GM18519 (cell line): ENCODE results near the gene METRN.

Source experiments
- ATAC-seq: cut with Tn5 transposase; IDR thresholded peaks from one replicate; pipeline ENCODE4 v1.9.1; 2021; ENCODE audit warnings: mild to moderate bottlenecking, moderate library complexity; ENCODE audit not compliant: unreplicated experiment, low FRiP score

The METRN gene

GRCh38 chr16:714558-715476, at the start of gene METRN:
Gene METRN, plus strand, starts transcription at chr16:715118. Its CDS starts 172 bp downstream, at chr16:715290.
- ATAC-seq: no peak

GRCh38 chr16:666572-666971, 48.3 kb upstream of the METRN start:
- no peak for ATAC-seq

- ATAC-seq: no peak
Measured at GRCh38 chr16:667113-667779, 47.7 kb upstream of the METRN start.

- peak; percentile 68 for ATAC-seq
Measured at GRCh38 chr16:667780-668518, 47.0 kb upstream of the METRN start, which contains the start of gene RHOT2. Gene RHOT2, plus strand, starts transcription at chr16:668132. Its CDS starts 68 bp downstream, at chr16:668200.

GRCh38 chr16:668519-669171, 46.3 kb upstream of the METRN start:
- ATAC-seq: no peak

GRCh38 chr16:669666-670065, 45.3 kb upstream of the METRN start:
- no peak for ATAC-seq

GRCh38 chr16:670485-671352, 44.2 kb upstream of the METRN start:
- ATAC-seq: no peak

- ATAC-seq: no peak
Measured at GRCh38 chr16:671353-672131, 43.4 kb upstream of the METRN start.

GRCh38 chr16:672371-672770, 42.5 kb upstream of the METRN start:
- no peak for ATAC-seq

- no peak for ATAC-seq
Measured at GRCh38 chr16:672851-673250, 42.1 kb upstream of the METRN start.

- no peak for ATAC-seq
Measured at GRCh38 chr16:673399-673991, 41.4 kb upstream of the METRN start.

GRCh38 chr16:674214-674881, 40.6 kb upstream of the METRN start:
- no peak for ATAC-seq

GRCh38 chr16:674968-675883, 39.7 kb upstream of the METRN start, which contains the start of gene RHBDL1:
Gene RHBDL1, plus strand, starts transcription at chr16:675671. Its CDS starts 120 bp downstream, at chr16:675791.
- no peak for ATAC-seq

- ATAC-seq: no peak
Measured at GRCh38 chr16:675884-676564, 38.9 kb upstream of the METRN start.

- ATAC-seq: no peak
Measured at GRCh38 chr16:676565-676902, 38.4 kb upstream of the METRN start.

- ATAC-seq: no peak
Measured at GRCh38 chr16:676913-677312, 38.0 kb upstream of the METRN start.
